Lung microvascular endothelial cell (primary cell): ENCODE measurements around the gene SERTM2. TPM values are rescaled to one million over a fixed set of nuclear protein-coding genes. Genes with fewer than 3 reads are reported as not detected.
A peak's percentile ranks its signal among the peaks of the same experiment; 100 is the strongest.

Experiments
- DNase-seq, 2 donors: peaks; one replicate each; pipeline versions ENCODE4 v3.0.0 to v3.0.0-alpha.2; 2010; ENCODE audit warnings: low read depth in 2 of 2
- total RNA-seq: library from RNA; depleted of rRNA; stranded (reverse); fragments of >200 nt; gene quantifications from 2 replicates; pipeline ENCODE4 v1.2.1, GENCODE V29; 2014

Gene SERTM2
- total RNA-seq, 1 donor from 2014 or later, result not detected

DNA sequence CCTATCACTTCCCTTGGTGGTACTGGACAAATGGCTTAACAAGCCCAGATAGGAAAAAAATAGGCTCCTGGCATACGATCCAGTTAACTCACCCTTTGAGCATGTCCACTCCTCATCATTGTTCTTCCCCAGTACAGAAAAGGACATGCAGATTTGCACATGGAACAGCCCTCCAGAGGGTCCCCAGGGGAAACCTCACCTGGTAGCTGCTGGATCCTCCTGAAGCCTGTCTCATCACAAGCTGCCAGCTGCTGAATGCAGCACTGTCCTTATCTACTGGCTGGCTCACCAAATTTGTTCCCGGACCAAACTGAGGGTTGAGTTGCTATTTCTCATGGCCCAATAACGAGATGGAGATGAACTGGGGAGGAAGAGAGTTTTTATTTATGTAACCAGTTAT, 49.4 kb downstream of the SERTM2 start:
- DNase-seq, result no peak

DNA sequence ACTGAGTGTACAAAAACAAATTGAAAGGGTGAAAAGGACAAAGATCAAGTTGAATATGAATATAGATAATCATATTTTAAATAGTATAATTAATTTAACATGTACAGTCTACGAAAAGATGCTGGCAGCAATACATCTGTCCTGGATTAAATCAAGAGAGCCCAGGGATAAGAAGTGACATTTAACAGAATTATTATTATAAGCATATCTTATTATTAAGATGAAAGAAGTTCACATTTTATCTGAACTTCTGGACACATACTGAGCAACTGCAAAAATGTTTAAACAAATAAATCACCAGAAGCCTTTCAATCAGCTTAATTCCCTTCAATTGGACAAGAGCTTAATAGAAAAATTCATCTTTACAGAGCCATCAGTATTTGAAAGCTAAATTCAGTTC, 50.4 kb downstream of the SERTM2 start:
- DNase-seq, result no peak

GRCh38 chrX:111567542-111568255, 56.3 kb downstream of the SERTM2 start:
- no peak for DNase-seq

- DNase-seq, result peak in 1 of 2 donors; percentile 7
These were observed 56.9 kb downstream of the SERTM2 start for GRCh38 chrX:111568354-111568753.

DNA sequence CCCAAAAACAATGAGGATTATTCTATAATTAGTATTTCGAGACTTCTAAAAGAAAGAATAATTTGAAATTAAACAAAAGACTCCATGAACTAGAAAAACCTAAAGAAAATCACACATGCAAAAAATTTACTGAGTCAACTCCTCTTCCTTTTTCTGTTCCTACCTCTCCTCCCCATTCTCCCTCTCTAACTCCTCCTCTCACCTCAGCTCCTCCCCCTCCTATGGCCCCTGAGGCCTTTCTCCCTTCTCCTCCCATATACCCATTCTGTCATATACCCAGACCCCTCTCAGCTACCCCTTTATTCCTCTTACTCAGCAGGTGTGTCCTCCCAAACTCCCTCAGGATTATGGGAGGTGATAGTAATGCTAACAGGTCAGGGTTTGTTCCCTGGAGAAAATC, 57.4 kb downstream of the SERTM2 start:
- no peak for DNase-seq

Other genes with a start within 250 kb of the SERTM2 start
- gene CAPN6, start 241.2 kb upstream of the SERTM2 start, total RNA-seq, result not detected in 2 replicates
- not detected in 2 replicates for gene DCX, start 99.5 kb upstream of the SERTM2 start, total RNA-seq
- gene ALG13, start 169.5 kb downstream of the SERTM2 start, total RNA-seq, result 32.9 and 42.3 TPM in 2 replicates